ENCODE results near the gene CAMTA1. TPM values are rescaled to one million over a fixed set of nuclear protein-coding genes. Genes with fewer than 3 reads are reported as not detected.

The CAMTA1 gene
- total RNA-seq, 4 donors from 2014 or later = 86.3 to 170 (median 132) TPM

GRCh38 chr1:6891781-6892579 lies 106.7 kb downstream of the CAMTA1 start:
- no peak for ATAC-seq
- WGBS, 2 donors (ENCODE audit: low coverage in 1 of 2) = 96% methylated on average over 6 to 7 of the region's 7 CpGs
- Histone ChIP-seq H3K4me3 (no peak overlapping the region), H3K36me3 (peaks cover 0 to 9% of the 10 kb centered on the region in 2 donors), H3K4me1 (peaks cover 0 to 10% (median 2%) of the 10 kb centered on the region in 3 donors), H3K27ac (no peak overlapping the region), H3K27me3 (no peaks in the 10 kb centered on the region), H3K9me3 (no peaks in the 10 kb centered on the region)
- TF ChIP-seq POLR2A (IDR thresholded peaks at IDR 0.05) (no peak), EP300 (IDR thresholded peaks at IDR 0.05) (no peak), POLR2AphosphoS5 (IDR thresholded peaks at IDR 0.05) (no peak)
- TF ChIP-seq, protein P1, sequence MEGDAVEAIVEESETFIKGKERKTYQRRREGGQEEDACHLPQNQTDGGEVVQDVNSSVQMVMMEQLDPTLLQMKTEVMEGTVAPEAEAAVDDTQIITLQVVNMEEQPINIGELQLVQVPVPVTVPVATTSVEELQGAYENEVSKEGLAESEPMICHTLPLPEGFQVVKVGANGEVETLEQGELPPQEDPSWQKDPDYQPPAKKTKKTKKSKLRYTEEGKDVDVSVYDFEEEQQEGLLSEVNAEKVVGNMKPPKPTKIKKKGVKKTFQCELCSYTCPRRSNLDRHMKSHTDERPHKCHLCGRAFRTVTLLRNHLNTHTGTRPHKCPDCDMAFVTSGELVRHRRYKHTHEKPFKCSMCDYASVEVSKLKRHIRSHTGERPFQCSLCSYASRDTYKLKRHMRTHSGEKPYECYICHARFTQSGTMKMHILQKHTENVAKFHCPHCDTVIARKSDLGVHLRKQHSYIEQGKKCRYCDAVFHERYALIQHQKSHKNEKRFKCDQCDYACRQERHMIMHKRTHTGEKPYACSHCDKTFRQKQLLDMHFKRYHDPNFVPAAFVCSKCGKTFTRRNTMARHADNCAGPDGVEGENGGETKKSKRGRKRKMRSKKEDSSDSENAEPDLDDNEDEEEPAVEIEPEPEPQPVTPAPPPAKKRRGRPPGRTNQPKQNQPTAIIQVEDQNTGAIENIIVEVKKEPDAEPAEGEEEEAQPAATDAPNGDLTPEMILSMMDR (IDR thresholded peaks at IDR 0.05) = no peak

GRCh38 chr1:6893388-6893787 lies 108.1 kb downstream of the CAMTA1 start:
- H3K4me3 ChIP-seq = no peak overlapping the region
- H3K27me3 ChIP-seq = no peaks in the 10 kb centered on the region
- no peak overlapping the region for H3K27ac ChIP-seq
- H3K4me1 ChIP-seq = peaks cover 0 to 10% (median 2%) of the 10 kb centered on the region in 3 donors
- no peaks in the 10 kb centered on the region for H3K36me3 ChIP-seq
- no peaks in the 10 kb centered on the region for H3K9me3 ChIP-seq
- 74 to 91% methylated on average over 2 to 7 of the region's 7 CpGs for WGBS, 2 donors (ENCODE audit: low coverage in 1 of 2)
- TF ChIP-seq EP300 (IDR thresholded peaks at IDR 0.05) = no peak
- no peak for TF ChIP-seq POLR2AphosphoS5 (IDR thresholded peaks at IDR 0.05)
- TF ChIP-seq, protein P1 (IDR thresholded peaks at IDR 0.05) = no peak
- no peak for TF ChIP-seq POLR2A (IDR thresholded peaks at IDR 0.05)
- ATAC-seq = no peak

DNA sequence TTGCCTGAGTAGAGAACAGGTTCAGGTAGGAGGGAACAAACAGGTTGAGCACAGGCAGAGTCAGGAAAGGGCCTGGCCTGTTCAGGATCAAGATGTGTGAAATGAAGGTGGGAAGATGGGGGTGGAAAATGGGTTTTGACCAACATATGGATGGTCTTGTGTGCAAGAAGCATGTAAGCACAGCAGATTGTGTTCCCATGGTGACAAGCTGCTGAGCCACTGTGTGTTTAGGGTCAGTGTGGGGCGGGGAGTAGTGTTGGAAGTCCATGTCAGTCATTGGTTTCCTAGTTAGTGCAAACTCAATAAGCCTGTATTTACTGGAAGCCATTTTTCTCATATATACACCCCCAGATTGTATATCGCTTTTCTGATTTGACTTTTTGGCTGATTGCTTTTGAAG lies 111.9 kb downstream of the CAMTA1 start:
- H3K27me3 ChIP-seq = no peaks in the 10 kb centered on the region
- TF ChIP-seq POLR2AphosphoS5 (IDR thresholded peaks at IDR 0.05) (no peak), POLR2A (IDR thresholded peaks at IDR 0.05) (no peak), EP300 (IDR thresholded peaks at IDR 0.05) (no peak)
- TF ChIP-seq, protein P1 (IDR thresholded peaks at IDR 0.05) = no peak
- H3K27ac ChIP-seq = no peak overlapping the region
- no peaks in the 10 kb centered on the region for H3K9me3 ChIP-seq
- WGBS, 2 donors (ENCODE audit: low coverage in 1 of 2) = 89 to 96% methylated on average over 1 to 2 of the region's 2 CpGs
- H3K4me1 ChIP-seq = no peaks in the 10 kb centered on the region
- H3K36me3 ChIP-seq = no peaks in the 10 kb centered on the region
- no peak overlapping the region for H3K4me3 ChIP-seq
- no peak for ATAC-seq

DNA sequence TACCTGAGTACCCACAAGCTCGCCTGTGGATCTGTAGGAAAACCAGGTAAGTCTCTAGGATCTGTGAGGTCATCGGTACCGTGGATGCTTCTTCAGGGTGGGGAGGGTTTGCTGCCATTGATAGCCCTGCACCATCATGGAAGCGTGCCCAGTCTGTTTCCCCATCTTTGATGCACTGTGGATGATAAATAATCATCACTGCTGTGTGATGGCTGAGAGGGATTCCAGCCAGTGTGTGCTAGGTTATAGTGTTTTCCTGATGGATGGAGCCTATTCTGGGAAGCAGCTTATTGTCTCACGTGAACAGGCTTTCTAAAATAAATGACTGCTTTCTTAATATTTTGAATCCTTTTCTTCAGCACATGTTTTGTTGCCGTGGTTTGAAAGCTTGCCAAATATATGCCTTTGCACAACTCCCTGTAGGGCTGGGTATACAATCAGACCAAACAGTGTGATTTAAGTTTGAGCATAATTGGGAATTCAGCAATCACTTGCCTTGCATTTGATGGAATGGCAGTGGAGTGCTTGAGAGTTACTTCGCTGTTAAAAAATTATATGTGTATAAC lies 113.8 kb downstream of the CAMTA1 start:
- Histone ChIP-seq H3K27ac (no peak overlapping the region), H3K9me3 (no peaks in the 10 kb centered on the region), H3K4me1 (no peaks in the 10 kb centered on the region), H3K4me3 (no peak overlapping the region), H3K36me3 (no peaks in the 10 kb centered on the region), H3K27me3 (no peaks in the 10 kb centered on the region)
- ATAC-seq = no peak
- 55 to 59% methylated on average over 3 of the region's 7 CpGs for WGBS, 2 donors (ENCODE audit: low coverage in 1 of 2)
- TF ChIP-seq, protein P1 (IDR thresholded peaks at IDR 0.05) = no peak
- no peak for TF ChIP-seq POLR2AphosphoS5 (IDR thresholded peaks at IDR 0.05)
- no peak for TF ChIP-seq POLR2A (IDR thresholded peaks at IDR 0.05)
- TF ChIP-seq EP300 (IDR thresholded peaks at IDR 0.05) = no peak

GRCh38 chr1:6899621-6900020 lies 114.4 kb downstream of the CAMTA1 start:
- Histone ChIP-seq H3K27me3 (no peaks in the 10 kb centered on the region), H3K36me3 (no peaks in the 10 kb centered on the region), H3K4me1 (no peaks in the 10 kb centered on the region), H3K9me3 (no peaks in the 10 kb centered on the region), H3K4me3 (no peak overlapping the region), H3K27ac (no peak overlapping the region)
- 68 to 84% methylated on average over 4 of the region's 4 CpGs for WGBS, 2 donors (ENCODE audit: low coverage in 1 of 2)
- ATAC-seq = no peak
- no peak for TF ChIP-seq POLR2AphosphoS5 (IDR thresholded peaks at IDR 0.05)
- TF ChIP-seq POLR2A (IDR thresholded peaks at IDR 0.05) = no peak
- TF ChIP-seq, protein P1 (IDR thresholded peaks at IDR 0.05) = no peak
- no peak for TF ChIP-seq EP300 (IDR thresholded peaks at IDR 0.05)
